AG09319 (cell line): Measurements from ENCODE around the gene ADGRF1.

Experiments used
- DNase-seq: peaks from one replicate; pipeline ENCODE4 v3.0.0-alpha.2; 2010; ENCODE audit warnings: low read depth; ENCODE audit errors: extremely low read depth
- CTCF ChIP-seq: IDR thresholded peaks from 2 replicates; pipeline ENCODE4 v1.5.1; 2011; ENCODE audit warnings: low read depth, mild to moderate bottlenecking, inconsistent platforms, low read length, moderate library complexity

ADGRF1 gene

GRCh38 chr6:47031656-47032055, 10.5 kb downstream of the ADGRF1 start:
- no peak for DNase-seq
- no peak for TF ChIP-seq CTCF

- no peak for DNase-seq
- TF ChIP-seq CTCF: no peak
These were observed 12.1 kb downstream of the ADGRF1 start for GRCh38 chr6:47029865-47030561.

- TF ChIP-seq CTCF: no peak
- no peak for DNase-seq
These were observed 13.2 kb downstream of the ADGRF1 start for GRCh38 chr6:47028835-47029360.

GRCh38 chr6:47027315-47027714, 14.8 kb downstream of the ADGRF1 start:
- TF ChIP-seq CTCF: no peak
- DNase-seq: no peak

GRCh38 chr6:47026679-47027078, 15.5 kb downstream of the ADGRF1 start:
- no peak for TF ChIP-seq CTCF
- no peak for DNase-seq

GRCh38 chr6:47023573-47023972, 18.6 kb downstream of the ADGRF1 start:
- no peak for TF ChIP-seq CTCF
- DNase-seq: no peak

GRCh38 chr6:47022191-47022590, 19.9 kb downstream of the ADGRF1 start:
- DNase-seq: no peak
- TF ChIP-seq CTCF: no peak
